Measurements from ENCODE around the gene TYRP1. TPM values are rescaled to one million over a fixed set of nuclear protein-coding genes. Genes with fewer than 3 reads are reported as not detected.

The TYRP1 gene
- total RNA-seq, 4 donors from 2014 or later: 0.27 TPM; not detected in 3

DNA sequence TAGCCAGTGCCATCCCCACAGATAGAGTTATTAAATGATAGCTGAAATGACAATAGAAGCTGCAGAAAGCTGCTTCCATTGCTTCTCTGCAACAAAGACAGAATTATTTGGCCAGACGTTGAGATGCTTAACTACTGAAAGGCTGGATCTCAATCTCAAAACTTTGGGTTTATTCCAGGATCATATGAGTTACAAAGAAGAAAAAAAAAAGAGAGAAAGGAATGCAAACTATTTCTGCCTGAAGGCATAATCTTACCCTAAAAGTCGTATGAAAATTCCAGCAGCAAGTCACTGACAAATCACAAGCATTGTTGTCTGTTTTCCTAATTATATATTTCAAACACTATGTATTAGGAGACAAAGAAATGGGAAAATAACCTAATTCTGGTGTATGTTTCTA lies 12.8 kb upstream of the TYRP1 start:
- no peak for DNase-seq
- no peak overlapping the region for H3K4me3 ChIP-seq (replicated peaks in 1 of 3)
- H3K27me3 ChIP-seq: no peaks in the 10 kb centered on the region
- H3K27ac ChIP-seq: no peak overlapping the region
- 9 to 14% methylated on average over 2 of the region's 2 CpGs for WGBS, 2 donors
- TF ChIP-seq POLR2A (IDR thresholded peaks at IDR 0.05): no peak
- TF ChIP-seq, protein P1, sequence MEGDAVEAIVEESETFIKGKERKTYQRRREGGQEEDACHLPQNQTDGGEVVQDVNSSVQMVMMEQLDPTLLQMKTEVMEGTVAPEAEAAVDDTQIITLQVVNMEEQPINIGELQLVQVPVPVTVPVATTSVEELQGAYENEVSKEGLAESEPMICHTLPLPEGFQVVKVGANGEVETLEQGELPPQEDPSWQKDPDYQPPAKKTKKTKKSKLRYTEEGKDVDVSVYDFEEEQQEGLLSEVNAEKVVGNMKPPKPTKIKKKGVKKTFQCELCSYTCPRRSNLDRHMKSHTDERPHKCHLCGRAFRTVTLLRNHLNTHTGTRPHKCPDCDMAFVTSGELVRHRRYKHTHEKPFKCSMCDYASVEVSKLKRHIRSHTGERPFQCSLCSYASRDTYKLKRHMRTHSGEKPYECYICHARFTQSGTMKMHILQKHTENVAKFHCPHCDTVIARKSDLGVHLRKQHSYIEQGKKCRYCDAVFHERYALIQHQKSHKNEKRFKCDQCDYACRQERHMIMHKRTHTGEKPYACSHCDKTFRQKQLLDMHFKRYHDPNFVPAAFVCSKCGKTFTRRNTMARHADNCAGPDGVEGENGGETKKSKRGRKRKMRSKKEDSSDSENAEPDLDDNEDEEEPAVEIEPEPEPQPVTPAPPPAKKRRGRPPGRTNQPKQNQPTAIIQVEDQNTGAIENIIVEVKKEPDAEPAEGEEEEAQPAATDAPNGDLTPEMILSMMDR (IDR thresholded peaks at IDR 0.05): no peak
- no peaks in the 10 kb centered on the region for H3K4me1 ChIP-seq
- no peaks in the 10 kb centered on the region for H3K36me3 ChIP-seq
- no peaks in the 10 kb centered on the region for H3K9me3 ChIP-seq
- intact Hi-C loops (cut with DNase I): no loop called here

DNA sequence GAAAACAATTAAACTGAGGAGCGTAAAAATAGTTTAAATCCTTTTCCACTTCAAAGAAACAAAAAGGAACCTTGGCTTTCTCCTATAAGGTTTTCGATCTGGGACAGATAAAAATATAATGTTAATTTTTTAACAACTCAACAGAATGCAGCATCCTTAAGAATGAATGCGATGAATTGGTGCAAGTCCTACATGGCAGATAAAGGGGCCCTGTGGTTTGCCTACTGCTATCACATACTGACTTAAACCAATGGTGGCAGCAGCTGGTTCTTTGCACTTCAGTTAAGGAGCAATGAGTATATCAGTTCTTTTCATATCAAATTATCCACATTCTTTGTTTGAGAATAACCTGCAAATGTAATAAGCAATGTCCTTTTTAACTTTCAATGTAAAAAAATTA lies 12.4 kb upstream of the TYRP1 start:
- Histone ChIP-seq H3K9me3 (no peaks in the 10 kb centered on the region), H3K27me3 (no peaks in the 10 kb centered on the region), H3K27ac (no peak overlapping the region), H3K4me3 (replicated peaks in 1 of 3) (no peak overlapping the region), H3K36me3 (no peaks in the 10 kb centered on the region), H3K4me1 (no peaks in the 10 kb centered on the region)
- no peak for DNase-seq
- TF ChIP-seq, protein P1 (IDR thresholded peaks at IDR 0.05): no peak
- TF ChIP-seq POLR2A (IDR thresholded peaks at IDR 0.05): no peak
- intact Hi-C loops (cut with DNase I): no loop called here
- 91% methylated on average over 3 of the region's 3 CpGs for WGBS, 2 donors

DNA sequence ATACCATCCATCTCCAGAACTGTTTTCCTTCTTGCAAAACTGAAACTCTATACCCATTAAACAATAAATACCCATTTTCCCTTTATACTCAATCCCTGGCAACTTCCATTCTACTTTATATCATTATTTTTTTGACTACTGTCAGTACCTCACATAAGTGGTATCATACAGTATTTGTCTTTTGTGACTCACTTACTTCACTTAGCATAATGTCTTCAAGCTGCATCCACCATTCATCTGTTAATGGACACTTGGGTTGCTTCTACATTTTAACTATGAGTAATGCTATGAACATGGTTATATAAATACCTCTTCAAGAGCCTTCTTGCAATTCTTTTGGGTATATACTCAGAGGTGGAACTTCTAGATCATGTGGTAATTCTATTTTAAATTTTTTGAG lies 11.6 kb upstream of the TYRP1 start:
- no peak for TF ChIP-seq POLR2A (IDR thresholded peaks at IDR 0.05)
- TF ChIP-seq, protein P1 (IDR thresholded peaks at IDR 0.05): no peak
- no peaks in the 10 kb centered on the region for H3K27me3 ChIP-seq
- intact Hi-C loops (cut with DNase I): no loop called here
- no peaks in the 10 kb centered on the region for H3K36me3 ChIP-seq
- no peak overlapping the region for H3K27ac ChIP-seq
- H3K4me3 ChIP-seq (replicated peaks in 1 of 3): no peak overlapping the region
- no peaks in the 10 kb centered on the region for H3K4me1 ChIP-seq
- H3K9me3 ChIP-seq: no peaks in the 10 kb centered on the region
- no peak for DNase-seq

DNA sequence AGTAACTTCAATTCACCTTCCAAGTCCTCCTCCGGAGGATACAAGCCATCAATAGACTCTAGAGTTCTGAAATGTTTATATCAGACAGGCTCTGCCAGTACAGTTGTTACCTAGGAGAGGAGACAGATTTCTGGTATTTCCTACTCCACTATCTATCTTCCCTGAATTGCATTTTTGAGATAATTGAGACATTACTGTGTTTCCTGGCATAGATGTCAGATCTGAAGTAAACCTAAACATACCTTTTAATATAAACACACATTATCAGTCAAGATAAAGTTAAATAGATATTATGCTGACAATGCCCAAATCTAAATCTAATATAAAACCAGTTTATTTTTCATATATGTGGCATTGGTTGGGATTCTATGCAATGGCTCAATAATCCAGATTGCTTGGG lies 8.2 kb upstream of the TYRP1 start:
- 75 to 78% methylated on average over 1 of the region's 1 CpG for WGBS, 2 donors
- H3K4me1 ChIP-seq: no peaks in the 10 kb centered on the region

DNA sequence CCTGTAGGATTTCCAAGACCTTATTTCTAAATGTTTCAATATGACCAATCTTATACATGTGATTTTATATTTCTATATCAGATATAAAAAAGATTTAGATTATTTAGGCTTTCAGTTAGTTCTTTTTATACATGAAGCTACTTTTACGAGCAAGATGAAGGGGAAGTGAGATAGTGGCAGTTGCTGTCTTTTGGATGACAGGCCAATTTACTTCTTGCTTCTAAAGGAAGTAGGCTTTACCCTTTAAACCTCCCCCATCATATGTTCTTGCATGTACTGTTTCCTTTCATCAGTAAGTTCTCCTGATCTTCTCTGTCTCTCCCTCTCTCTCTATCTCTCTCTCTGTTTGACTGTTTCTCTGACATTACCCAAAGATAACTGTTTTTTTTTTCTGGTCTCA lies 4.0 kb upstream of the TYRP1 start:
- intact Hi-C loops (cut with DNase I): no loop called here
- H3K4me3 ChIP-seq (replicated peaks in 1 of 3): no peak overlapping the region
- H3K9me3 ChIP-seq: no peaks in the 10 kb centered on the region
- no peaks in the 10 kb centered on the region for H3K36me3 ChIP-seq
- no peak overlapping the region for H3K27ac ChIP-seq
- WGBS, 2 donors: 78 to 85% methylated on average over 1 of the region's 1 CpG
- H3K27me3 ChIP-seq: no peaks in the 10 kb centered on the region
- TF ChIP-seq, protein P1 (IDR thresholded peaks at IDR 0.05): no peak
- TF ChIP-seq POLR2A (IDR thresholded peaks at IDR 0.05): no peak
- no peaks in the 10 kb centered on the region for H3K4me1 ChIP-seq
- no peak for DNase-seq

More for the DNA sequence above, 8.2 kb upstream of the TYRP1 start:
- Histone ChIP-seq H3K4me3 (replicated peaks in 1 of 3) (no peak overlapping the region), H3K27ac (no peak overlapping the region), H3K9me3 (no peaks in the 10 kb centered on the region), H3K27me3 (no peaks in the 10 kb centered on the region), H3K36me3 (no peaks in the 10 kb centered on the region)
- TF ChIP-seq POLR2A (IDR thresholded peaks at IDR 0.05): no peak
- TF ChIP-seq, protein P1 (IDR thresholded peaks at IDR 0.05): no peak
- no peak for DNase-seq
- intact Hi-C loops (cut with DNase I): no loop called here
